GM21528 (cell line): ENCODE data around the gene RANGAP1.
A peak's percentile ranks its signal among the peaks of the same experiment; 100 is the strongest.

Source experiments
- ATAC-seq: cut with Tn5 transposase; IDR thresholded peaks from one replicate; pipeline ENCODE4 v1.9.1; 2021; ENCODE audit warnings: mild to moderate bottlenecking, moderate library complexity; ENCODE audit not compliant: unreplicated experiment, low FRiP score

RANGAP1 gene

DNA sequence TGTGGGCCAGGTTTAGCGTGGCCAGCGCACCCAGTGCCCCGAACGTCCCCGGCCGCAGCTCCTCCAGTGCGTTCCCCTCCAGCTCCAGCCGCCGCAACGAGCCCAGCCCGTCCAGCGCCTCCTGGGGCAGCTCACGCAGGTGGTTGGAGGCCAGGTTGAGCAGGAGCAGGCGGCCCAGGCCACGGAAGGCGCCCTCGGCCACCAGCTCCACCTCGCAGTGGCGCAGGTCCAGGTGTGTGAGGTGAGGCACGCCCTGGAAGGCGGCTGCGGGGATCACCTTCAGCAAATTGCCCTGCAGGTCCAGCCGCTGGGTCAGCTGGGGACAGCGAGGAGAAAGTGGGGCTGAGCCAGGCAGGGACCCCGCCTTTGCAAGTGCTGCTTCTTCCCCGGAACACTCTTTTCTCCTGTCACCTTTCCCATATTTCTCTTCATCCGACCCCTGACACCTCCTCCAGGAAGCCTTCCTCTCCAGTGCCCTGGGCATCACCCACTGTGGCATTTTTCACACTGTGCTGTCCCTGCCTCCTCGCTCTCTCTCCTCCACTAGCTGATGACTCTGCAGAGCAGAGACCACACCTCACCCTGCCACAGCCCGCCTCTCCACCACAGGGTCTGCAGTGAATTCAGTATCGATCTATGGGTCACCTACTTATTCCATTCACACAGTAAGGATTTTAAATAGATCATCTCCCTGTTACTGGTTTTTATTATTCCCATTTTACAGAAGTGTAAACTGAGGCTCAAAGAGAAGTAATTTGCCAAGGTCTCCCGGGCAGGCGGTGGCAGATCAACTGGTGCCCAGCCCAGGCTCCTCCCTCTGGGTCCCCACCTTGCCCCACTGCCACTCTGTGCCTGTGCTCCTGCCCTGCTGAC lies 47.2 kb downstream of the RANGAP1 start:
- no peak for ATAC-seq

DNA sequence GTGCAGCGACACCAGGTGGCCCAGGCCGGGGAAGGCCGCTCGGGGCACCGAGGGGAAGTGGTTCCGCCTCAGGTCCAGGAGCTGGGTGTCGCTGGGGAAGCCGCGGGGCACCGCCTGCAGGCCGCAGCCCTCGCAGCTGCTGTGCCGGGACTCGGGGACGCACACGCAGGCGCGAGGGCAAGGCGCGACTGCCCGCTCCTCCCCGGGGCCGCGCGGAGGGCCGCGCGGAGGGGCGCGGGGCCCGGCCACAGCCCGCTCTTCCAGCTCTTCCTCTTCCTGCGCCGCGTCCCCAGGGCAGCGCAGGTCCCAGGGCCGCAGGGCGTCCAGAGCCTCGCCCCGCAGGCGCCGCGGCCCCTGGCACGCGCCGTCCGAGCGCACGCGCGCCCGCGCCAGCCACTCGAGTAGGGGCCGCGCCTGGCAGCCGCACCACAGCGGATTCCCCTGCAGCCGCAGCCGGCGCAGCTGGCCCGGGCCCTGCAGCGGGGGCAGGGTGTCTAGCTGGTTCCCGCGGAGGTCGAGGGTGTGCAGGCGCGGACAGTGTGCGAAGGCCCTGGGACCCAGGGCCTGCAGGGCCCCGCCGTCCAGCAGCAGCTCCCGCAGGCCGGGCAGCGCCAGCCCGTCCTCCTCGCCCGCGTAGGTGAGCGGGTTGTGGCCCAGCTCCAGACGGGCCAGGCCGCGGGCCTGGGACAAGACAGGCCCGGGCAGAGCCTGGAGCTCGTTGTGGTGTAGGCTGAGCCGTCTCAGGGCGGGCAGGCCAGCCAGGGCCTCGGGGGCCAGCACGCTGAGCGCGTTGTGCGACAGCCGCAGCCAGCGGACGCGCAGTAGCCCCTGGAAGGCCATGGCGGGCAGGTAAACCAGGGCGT lies 48.0 kb downstream of the RANGAP1 start:
- ATAC-seq = peak; percentile 61

DNA sequence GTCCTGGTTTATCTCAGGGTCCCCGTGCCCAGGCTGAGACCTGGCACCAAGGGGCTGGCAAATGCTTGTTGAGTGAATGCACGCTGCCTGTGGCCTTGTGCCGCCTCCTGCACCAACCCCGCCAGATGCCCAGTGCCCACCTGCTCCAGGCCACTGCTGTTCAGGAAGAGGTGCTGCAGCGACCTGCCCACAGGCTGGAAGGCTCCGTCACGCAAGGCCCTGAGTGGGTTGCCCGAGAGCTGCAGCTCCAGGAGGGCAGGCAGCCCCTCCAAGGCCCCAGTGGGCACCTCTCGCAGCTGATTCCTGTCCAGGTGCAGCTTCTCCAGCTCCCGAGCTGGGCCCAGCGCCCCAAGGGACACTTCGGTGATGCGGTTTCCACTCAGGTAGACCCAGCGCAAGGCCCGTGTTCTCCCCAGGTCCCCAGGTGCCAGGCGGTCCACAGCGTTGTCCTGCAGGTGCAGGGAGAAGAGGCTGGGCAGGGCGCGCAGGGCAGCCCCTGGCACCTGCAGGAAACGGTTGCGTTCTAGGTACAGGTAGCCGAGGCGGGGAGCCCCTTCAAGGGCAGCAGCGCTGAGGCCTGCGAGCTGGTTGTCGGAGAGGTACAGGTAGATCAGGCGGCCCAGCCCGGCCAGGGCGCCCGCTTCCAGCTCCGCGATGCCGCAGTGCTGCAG lies 48.8 kb downstream of the RANGAP1 start:
- ATAC-seq = no peak

DNA sequence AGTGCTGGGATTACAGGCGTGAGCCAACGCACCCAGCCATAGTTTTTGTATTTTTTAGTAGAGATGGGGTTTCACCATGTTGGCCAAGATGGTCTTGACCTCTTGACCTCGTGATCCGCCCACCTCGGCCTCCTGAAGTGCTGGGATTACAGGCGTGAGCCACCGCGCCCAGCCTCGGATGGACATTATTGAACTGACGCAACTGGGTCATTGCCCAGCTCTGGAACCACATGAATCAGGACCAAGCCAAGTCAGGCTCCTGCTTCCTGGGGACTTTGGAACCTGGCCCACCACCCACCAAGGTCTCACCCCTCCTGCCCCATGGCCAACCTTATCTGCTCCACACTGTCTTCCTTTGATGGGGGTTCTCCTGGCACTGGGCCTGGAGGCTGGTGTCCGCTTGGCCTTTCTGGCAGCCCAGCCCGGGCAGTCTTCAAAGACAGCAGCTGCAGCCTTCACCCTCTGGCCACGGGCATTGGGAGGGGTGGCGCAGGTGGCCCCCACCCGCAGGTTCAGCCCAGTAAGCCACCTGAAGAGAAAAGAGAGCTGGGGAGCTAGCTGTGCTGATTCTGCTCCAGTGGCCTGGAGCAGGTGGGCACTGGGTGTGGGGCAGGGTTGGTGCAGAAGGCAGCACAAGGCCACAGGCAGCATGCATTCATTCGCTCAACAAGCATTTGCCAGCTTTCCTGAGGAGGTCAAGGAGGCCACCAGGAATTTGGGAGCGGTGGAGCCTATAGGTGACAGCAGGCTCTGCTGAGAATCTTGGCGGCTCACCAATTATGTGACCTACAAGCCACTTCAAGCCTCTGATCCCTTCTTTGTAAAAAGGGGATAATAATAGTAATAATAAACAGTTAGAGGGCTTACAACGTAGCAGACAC lies 50.9 kb downstream of the RANGAP1 start:
- no peak for ATAC-seq

DNA sequence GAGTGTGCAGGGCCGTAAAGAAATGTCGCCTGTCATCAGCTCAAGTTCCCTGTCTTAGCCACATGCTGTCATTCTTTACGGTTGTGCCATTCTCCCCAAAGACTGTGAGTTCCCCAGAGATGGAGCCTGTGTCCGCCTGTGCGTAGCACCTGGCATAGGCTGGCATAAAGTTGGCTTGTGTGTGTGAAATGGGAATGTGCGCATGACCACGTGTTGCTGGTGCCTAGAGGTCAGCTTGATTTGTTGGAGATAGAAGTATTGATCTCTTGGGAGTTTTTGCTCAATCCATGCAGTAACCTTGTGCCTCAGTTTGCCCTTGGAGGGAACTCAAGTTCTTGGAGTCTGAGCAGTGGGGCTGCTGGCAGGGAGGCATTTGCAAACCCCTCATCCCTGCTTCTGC lies 54.6 kb downstream of the RANGAP1 start:
- ATAC-seq = no peak

DNA sequence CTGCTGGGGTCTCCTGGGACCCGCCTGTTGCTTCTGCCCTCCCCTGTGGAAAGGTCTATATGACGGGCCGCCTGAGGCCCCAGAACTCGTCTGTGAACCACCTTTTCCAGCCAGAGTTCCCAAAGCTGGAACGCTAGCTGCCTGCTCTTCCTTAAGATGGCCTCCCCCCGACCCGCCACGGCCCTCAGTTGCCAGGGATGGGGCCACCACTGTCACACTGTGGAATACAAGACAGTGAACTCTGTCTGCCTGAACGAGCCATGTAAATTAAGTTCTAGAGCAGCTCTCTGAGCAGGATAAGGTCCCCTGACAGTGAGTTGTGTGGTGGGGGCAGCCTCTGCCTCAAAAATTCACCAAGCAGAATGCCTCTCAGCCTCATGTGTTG lies 55.6 kb downstream of the RANGAP1 start:
- no peak for ATAC-seq

DNA sequence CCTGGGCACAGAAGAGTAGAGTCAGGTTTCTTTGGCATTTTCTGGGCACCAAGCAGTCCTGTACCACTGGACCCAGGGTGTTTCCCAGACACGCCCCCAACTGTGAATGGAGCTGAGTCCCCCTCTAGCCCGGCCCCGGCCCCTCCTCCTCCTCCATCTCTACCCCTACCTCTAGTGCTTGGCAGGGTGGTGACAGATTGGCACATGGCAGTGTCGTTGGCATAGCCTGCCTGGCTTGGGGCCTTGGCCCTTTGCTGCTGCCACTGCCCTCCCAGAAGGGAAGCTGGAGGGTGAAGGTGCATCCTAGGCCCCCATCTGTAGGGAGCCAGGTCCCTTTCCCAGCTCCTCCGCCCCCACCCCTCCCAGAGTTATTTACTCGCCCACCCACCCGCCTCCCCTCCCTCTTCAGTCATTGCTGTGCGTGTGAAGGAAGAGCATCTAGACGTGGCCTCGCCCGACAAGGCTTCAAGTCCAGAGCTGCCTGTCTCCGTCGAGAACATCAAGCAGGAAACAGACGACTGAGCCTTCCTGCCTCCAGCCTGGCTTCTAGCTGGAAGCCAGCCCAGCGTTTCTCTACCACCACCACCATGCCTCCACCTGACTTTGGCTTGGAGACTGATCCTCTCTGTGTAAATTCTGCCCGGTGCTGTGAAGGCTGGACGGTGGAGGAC lies 56.1 kb downstream of the RANGAP1 start:
- ATAC-seq = no peak

DNA sequence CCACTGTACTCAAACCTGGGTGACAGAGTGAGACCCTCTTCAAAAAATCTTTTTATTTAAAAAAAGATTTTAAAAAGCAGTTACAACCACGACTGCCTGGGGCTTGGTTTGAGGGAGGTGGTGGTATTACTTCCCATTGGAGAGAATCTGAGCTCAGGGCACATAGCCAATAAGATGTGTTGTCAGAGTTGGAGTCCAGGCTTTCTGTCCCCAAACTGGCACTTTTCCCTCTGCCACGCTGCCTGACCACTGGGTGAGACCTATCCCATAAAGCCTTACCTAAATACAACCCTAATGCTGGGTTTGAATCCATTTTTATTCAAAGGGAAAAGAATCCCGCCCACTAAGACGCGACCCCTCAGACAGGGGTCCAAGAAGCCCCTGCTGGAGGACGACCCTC lies 56.8 kb downstream of the RANGAP1 start:
- no peak for ATAC-seq

DNA sequence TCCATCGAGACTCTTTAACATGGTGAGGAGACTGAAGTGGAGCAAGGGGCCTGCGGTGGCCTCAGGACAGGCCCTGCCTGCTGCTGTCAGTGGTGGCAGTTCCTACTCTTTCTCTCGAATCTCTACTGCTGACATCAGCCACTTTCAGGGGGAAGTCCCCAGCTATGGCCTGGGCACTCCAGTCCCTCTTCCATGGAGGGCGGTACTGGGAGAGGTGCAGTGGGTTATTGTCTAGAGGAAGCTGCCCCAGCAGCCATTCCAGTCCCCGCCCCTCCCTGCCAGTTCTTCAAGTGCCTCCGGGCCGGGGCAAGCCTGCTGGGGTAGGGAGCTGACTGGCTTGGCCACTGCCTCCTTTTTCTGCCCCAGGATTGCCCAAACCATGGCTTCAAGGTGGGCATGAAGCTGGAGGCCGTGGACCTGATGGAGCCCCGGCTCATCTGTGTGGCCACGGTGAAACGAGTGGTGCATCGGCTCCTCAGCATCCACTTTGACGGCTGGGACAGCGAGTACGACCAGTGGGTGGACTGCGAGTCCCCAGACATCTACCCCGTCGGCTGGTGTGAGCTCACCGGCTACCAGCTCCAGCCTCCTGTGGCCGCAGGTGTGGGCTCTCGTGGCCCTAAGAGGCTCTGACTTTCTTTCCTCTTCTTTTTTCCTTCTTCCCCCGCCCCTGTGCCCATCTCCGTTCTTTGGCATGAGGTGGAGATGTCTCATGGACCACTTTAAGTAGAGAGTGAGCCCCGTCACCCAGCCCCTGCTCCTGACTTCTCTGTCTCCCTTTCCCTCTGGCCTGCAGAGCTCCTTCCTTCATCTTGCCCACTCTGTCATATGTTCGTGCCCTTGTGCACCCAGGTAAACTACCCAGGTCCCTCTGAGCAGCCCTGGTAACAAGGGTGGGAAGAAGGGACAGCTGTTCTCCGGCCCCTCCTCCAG lies 59.0 kb downstream of the RANGAP1 start:
- ATAC-seq = no peak

DNA sequence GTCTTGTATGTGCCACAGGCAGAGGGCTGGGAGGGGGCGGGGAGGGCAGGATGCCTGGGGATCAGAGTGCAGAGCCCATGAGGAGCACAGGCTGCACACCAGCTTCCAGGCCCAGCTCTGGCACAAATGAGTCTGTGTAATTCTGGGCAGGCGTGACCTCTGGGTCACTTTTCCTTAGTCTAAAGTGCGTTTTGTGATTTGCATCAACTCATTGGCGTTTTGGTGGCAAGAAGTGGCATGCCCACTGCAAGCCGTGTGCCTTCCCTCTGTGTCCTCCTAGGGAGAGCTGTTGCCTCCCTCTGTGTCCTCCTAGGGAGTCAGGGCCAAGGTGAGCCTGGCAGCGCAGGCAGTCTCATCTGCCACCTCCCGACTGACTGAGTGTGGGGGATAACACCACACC lies 62.5 kb downstream of the RANGAP1 start:
- no peak for ATAC-seq

DNA sequence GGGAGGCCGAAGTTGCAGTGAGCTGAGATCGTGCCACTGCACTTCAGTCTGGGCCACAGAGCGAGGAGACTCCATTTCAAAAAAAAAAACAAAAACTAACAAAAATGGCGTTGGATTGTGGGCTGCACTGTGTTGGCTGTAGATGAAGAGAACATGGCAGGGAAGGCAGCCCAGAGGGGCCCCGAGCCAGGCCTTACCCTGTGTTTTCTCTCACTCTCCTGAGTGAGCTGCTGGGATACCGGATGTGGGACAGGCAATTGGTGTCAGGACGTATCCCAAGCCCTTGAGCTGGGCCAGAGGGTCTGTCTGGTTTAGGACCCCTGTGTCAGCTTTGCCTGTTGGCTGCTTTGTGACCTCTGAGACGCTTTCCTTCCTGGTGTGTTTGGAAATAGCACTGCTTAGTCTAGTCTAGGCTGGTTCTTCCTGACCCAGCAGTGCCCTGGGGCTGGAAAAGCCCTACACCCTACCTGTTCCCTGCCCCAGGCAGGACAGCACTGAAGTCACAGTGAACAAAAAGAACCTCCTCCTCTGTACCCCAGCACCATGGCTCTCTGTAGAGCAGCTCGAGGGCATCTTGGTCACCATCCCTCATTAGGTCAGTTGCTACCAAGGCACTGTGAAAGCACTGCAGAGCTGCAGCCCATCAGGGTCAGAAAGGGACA lies 63.0 kb downstream of the RANGAP1 start:
- ATAC-seq = no peak

DNA sequence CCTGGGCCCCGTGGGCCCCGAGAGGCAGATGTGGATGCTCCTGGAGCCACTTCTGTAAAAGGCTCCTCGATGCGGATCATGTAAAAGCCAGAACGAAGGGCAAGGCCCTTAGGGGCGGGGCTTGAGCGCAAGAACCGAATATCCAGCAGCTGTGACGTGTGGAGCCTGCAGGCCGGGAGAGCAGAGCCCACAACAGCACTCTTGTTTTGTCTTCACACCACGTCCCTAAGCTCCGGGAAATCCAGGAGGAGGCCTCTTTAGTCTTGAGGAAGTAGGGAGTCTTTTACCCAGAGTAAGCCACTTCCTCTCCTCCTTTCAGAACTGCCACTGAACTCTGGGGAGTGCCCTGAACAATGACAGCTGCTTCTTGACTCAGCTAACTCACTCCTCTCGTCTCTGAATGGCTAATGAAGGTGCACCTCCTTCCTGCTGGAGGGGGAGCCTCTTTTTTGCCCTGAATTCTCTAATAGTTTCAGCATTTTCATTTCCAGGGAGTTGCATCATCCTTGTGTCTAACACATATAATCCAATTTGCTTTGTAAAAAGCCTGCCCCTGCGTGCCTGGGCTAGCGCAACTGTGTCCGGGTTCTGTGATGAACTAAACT lies 68.3 kb downstream of the RANGAP1 start:
- no peak for ATAC-seq

DNA sequence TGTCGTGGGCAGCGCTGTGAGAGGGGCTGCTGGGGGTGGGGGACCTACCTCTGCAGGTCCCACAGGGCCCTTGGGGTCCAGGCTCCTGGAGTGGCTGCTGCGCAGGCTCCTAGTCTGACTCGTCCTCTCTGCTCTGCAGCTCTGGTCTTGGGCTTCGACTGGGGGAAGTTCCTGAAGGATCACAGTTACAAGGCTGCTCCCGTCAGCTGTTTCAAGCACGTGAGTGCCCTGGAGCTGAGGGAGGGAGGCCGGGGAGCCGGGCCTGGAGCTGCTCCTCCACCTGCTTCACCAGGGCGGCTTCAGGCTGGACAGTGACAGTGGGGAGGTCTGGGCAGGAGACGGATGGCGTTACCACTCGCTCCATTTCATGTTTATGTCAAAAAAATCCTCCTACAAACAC lies 69.0 kb downstream of the RANGAP1 start:
- ATAC-seq = no peak

DNA sequence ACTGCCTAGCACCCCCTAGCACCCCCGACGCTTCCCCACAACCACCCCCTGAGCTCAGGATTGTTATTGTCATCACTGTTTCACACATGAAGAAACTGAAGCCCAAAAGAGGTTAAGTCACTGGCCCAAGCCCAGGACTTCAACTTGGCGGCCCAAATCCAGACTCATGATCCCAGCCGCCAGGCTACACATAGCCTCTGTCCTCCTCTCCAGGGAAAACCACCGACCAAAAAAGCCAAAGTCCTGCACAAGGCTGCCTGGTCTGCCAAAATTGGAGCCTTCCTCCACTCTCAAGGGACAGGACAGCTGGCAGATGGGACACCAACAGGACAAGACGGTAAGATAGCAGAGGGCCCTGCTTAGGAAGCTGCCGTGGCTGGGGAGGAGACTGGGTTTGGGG lies 70.1 kb downstream of the RANGAP1 start:
- no peak for ATAC-seq

DNA sequence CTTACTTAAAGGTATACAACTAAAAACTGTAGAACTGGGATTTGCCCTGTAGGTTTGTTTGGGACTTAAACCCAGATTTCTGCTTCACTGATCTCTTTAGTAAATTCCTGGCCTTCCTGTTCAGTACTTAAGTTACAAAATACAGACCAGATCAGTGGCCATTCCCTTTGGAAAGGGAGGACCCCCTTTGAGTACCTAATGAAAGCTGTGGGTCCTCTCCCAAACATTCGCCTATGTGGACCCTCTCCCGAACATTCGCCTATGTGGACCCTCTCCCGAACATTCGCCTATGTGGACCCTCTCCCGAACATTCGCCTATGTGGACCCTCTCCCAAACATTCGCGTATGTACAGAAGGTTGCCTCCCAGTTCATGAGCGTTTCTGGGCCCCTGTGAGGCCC lies 70.6 kb downstream of the RANGAP1 start:
- no peak for ATAC-seq

DNA sequence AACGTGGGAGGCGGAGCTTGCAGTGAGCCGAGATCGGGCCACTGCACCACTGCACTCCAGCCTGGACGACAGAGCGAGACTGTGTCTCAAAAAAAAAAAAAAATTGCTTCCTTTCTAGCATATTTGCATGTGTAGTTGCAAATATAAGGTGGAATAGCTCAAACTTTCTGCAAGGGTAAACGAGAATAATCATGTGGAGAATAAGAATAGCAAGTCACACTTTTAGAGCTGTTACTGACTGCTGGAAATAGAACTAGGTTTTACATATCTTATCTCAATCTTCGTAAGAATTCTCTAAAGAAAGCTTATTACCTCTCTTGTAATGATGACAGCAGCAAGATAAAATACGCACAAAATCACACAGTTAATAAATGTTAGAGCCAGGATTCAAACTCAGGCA lies 79.3 kb downstream of the RANGAP1 start:
- no peak for ATAC-seq

DNA sequence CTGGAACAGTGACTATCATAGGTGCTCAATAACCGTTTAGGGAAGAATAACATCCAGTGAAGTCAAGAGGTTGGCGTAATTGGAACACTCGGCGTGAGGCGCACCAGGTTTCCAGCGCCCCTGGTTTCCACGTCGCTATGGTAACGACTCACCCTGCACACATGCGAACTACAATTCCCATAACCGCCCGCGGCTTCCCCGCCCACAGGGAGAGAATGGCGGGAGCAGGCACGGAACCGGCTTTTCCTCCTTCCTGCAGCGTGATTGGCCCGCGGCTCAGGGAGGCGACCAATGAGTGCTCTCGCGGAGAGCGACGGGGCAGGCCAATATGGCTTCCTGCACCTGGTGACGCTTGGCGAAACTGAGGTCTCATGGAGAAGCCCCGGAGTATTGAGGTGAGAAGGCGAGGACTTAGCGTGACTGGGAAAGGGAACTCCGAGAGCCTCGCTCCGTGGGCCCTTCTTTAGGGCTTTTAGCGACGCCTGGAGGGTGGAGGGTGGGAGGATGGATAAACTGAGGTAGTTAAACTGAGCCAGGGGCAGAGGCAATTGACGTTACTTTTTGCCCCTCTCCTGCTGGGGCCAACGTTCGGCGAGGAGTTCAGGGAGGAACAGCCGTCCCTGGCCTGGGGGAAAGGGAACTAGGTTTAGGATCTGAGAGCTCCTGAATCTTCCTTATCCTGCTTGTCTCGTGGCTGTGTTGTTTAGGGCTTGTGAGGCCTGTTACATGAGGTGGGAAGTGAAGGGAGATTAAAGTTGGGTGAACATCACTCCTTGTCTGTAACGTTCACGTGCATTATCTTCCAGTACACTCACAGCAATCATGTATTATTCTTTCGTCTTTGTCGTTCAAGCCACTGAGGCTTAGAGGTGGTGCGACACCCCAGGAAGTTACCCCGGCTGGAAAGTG lies 80.7 kb downstream of the RANGAP1 start, which contains the start of gene L3MBTL2:
Gene L3MBTL2 (plus strand): TSS at position 321 of the 909 bp plus-strand sequence. CDS start 51 bp downstream, at position 372.
- ATAC-seq = peak; percentile 85
